MV-4-11 (cell line): ENCODE data around the gene ONECUT2.

Experiments used
- DNase-seq: peaks from one replicate; lab custom pipeline; 2025; lab: John Stamatoyannopoulos, UW

Gene ONECUT2

DNA sequence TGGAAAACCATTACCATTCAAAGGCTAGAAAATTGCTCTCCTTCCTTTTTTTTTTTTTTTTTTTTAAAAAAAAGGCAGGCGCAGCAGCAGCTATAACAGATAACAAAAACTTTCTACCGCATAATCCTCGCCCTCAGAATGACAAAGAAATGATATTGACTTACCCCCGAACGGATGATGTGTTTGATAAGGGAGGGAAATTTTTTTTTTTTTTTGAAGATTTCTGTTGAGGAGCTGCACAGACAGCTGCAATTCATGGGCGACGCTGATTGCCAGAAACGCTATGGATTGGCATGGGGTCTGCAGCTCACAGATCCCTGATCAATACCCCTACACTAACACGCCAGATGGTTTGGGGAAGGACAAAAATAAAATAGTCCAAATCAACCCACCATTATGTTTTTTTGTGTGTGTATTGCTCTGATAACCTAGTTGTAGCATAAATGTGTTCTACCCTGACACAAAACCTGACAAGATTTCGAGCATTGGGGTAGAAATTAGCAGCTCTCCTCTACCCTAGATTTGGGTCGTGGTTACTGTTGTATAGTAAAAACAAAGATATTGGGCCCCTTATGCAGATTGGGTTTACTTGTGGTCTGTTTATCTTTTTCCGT is 3.6 kb upstream of the ONECUT2 start:
- DNase-seq: no peak

DNA sequence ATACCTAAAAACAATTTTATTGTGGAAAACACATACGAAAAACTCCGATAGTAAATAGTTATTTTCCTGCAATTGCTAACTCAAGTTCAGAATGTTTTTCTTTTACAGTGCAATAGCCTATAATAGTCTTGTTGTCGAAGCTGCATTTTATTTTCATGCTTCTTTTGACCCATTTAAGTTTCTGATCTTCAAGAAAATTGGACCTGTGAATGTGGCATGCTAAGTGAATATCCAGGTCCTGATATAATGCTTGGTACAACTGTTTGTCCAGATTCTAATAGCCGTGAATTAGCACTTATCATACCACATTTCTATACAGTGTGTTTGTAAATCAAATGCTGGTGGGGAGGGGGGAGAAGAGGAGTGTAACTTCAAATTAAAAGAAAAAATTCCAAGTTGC is 3.0 kb upstream of the ONECUT2 start:
- DNase-seq: no peak

DNA sequence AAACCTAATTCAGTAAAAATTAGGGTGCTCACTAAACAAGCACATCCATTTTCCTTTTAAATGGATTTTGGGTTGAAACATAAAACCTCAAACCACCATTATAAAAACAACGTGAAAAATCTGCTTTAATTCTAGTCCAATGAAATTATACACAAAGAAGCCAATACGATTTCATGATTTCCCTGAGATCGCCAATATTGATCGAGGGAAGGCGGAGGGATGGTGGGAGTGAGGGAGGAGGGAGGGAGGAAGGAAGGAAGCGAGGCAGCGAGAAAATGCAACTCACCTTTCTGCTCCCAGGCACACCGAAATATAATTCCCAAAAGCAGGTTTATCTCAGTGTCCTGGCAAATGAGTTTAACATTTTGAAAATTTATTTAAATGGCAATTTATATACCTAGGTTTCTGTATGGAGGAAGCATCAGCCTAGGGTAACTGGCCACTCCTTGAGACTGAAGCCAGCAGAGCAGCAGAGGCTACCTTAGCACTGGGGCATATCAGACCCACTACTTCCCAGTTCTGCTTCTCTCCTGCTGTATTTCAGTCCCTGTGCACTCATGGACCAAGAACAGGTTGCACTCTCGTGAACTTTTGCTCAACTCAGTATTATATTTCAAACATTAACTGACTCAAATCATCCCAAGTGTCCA is 2.3 kb upstream of the ONECUT2 start:
- no peak for DNase-seq

DNA sequence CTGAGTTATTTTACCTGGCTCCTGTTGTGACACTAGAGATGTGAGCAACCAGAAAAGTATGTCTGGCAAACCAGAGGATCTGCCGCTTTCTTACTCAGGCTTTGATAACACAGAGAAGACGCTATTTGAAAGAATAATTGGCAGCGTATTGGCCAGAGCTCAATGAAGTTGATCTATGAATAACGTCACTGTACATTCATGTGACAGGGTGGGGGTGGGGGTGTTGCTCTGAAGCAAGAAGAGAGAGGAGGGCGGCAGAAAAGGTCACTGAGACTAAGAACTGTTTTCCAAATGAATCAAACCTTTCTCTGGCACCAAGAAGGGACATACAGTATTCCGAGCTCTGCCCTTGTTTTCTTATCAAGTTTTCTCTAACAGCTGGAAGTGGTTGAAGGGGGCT is 1.7 kb upstream of the ONECUT2 start:
- no peak for DNase-seq

DNA sequence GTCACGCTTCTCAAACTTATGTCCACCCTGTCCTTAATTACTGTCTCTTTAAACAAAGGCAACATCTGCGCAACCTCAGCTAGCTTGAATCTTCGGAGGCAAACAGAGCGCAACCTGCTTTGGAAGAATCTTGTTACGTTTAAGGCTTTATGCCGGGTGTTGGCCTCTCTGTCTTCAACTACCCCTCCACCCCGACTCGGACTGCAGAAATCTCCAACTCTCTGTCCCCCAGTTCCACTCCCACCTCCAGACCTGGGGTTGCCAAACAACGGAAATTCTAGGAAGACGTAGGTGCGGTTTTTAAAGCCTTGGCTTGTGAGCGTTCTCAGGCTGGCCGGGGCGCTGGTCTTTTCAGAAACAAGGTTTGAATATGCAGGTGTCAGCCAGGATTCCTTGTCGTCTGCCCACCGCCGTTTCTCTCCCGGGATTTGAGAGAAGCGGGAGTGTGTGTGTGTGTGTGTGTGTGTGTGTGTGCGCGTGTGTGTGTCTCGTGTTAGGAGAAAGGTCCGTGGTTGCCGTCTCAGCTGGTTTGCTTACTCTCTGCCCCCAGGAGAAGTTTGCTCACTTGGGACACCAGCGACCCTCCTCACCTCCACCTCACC is 1.1 kb upstream of the ONECUT2 start:
- DNase-seq: no peak

DNA sequence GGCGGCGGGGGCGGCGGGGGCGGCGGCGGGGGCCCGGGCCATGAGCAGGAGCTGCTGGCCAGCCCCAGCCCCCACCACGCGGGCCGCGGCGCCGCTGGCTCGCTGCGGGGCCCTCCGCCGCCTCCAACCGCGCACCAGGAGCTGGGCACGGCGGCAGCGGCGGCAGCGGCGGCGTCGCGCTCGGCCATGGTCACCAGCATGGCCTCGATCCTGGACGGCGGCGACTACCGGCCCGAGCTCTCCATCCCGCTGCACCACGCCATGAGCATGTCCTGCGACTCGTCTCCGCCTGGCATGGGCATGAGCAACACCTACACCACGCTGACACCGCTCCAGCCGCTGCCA is 644 bp downstream of the ONECUT2 start:
- DNase-seq: no peak

DNA sequence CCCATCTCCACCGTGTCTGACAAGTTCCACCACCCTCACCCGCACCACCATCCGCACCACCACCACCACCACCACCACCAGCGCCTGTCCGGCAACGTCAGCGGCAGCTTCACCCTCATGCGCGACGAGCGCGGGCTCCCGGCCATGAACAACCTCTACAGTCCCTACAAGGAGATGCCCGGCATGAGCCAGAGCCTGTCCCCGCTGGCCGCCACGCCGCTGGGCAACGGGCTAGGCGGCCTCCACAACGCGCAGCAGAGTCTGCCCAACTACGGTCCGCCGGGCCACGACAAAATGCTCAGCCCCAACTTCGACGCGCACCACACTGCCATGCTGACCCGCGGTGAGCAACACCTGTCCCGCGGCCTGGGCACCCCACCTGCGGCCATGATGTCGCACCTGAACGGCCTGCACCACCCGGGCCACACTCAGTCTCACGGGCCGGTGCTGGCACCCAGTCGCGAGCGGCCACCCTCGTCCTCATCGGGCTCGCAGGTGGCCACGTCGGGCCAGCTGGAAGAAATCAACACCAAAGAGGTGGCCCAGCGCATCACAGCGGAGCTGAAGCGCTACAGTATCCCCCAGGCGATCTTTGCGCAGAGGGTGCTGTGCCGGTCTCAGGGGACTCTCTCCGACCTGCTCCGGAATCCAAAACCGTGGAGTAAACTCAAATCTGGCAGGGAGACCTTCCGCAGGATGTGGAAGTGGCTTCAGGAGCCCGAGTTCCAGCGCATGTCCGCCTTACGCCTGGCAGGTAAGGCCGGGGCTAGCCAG is 1.2 kb downstream of the ONECUT2 start:
- DNase-seq: no peak

DNA sequence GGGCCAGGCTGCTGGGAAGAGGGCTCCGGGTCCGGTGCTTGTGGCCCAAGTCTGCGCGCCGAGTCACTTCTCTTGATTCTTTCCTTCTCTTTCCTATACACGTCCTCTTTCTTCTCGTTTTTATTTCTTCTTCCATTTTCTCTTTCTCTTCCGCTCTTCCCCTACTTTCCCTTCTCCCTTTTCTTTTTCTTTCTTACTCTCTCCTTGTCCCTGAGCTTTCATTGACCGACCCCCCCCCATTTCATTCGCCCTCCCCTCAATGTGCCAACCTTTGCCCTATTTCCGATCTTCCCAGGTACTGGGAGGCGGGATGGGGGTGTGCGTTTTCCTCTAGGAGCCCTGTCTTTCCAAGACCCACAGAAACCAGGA is 1.8 kb downstream of the ONECUT2 start:
- no peak for DNase-seq

DNA sequence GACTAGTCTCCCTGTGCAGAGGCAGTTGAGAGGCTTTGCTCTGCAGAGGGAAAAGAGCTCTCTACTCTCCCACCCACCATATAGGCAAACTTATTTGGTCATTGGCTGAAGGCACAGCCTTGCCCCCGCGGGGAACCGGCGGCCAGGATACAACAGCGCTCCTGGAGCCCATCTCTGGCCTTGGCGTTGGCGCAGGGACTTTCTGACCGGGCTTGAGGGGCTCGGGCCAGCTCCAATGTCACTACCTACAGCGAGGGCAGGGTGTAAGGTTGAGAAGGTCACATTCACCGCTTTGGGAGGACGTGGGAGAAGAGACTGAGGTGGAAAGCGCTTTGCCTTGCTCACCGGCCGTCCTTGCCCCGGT is 2.2 kb downstream of the ONECUT2 start:
- no peak for DNase-seq

DNA sequence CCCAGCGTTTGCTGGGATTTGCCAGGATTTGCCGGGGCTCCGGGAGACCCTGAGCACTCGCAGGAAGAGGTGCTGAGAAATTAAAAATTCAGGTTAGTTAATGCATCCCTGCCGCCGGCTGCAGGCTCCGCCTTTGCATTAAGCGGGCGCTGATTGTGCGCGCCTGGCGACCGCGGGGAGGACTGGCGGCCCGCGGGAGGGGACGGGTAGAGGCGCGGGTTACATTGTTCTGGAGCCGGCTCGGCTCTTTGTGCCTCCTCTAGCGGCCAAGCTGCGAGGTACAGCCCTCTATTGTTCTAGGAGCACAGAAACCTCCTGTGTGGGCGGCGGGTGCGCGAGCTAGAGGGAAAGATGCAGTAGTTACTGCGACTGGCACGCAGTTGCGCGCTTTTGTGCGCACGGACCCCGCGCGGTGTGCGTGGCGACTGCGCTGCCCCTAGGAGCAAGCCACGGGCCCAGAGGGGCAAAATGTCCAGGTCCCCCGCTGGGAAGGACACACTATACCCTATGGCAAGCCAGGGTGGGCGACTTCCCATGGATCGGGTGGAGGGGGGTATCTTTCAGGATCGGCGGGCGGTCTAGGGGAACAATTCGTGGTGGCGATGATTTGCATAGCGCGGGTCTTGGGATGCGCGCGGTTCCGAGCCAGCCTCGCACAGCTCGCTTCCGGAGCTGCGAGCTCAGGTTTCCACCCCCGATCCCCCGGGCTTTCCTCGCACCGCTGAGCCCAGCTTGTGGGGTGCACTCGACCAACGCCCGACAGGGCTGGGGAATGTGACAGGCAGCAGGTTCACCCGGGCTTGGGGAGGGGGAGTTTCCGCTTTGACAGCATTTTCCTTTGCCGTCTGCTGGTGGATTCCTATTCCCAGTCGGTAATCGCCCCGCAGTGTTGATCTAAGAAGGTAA is 2.8 kb downstream of the ONECUT2 start:
- peak; percentile 83 for DNase-seq

DNA sequence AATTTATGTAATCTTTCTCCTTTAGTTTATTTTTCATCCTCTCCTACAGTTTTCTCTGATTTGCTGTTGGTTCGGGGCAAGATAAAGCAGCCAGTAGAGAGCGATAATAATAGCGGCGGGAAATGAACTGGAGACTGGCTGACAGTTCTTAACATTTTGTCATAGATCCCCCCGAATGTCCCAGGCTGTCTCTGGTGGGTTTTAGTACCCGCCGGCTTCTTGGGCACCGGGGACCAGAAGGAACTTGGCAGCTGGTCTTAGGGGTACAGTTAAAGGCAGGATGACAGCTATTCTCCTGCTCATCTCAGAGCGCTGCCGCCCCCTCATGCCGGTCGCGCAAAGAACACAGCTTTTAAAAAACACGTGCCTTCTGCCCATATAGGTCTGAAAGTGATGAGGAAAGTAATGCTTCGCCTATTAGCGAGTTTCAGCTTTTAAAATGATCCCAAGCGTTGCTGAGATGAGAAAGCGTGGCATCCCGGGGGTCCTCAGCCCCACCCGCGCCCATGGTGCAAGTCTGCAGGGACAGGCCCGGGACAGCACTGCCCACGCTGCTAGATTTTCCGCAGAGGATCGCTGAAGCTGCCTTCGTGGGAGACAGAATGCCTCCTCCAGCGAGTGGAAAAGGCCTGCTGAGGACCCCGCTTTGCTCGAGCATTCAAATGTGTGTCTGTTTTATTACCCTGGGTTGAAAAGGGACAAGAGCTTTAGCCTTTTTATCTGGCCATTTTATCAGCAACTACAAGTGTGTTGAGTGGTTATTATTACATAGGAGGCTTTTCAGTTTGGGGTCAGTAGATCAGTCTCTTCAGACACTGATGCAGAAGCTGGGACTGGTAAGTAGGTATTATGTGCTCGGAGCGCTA is 3.8 kb downstream of the ONECUT2 start:
- DNase-seq: peak; percentile 57

DNA sequence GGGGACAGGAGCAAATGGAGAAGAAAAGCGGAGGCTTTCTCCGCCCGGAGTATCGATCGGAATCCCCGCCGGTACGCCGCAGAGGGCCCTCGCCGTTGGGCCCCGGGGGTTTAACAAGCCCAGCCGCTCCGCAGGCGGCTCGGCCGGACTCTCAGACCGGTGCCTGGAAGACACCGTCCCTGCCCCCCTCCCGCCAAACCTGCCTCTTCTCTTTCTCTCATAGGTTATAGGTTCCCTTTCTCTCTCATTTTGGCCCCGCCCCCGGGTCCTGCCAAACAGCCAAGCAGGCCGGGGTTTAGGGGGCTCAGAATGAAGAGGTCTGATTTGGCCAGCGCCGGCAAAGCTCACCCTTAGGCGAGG is 4.4 kb downstream of the ONECUT2 start:
- DNase-seq: no peak

DNA sequence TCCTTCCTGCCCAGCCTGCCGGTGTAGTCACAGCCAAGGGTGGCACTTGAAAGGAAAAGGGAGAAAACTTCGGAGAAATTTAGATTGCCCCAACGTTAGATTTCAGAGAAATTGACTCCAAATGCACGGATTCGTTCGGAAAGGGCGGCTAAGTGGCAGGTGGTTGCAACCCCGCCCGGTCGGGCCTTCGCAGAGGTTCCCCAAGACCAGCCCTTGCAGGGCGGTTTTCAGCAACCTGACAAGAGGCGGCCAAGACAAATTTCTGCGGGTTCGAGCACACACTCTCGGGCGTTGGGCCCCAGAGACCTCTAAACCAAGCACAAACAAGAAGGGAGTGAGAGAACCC is 4.8 kb downstream of the ONECUT2 start:
- no peak for DNase-seq

DNA sequence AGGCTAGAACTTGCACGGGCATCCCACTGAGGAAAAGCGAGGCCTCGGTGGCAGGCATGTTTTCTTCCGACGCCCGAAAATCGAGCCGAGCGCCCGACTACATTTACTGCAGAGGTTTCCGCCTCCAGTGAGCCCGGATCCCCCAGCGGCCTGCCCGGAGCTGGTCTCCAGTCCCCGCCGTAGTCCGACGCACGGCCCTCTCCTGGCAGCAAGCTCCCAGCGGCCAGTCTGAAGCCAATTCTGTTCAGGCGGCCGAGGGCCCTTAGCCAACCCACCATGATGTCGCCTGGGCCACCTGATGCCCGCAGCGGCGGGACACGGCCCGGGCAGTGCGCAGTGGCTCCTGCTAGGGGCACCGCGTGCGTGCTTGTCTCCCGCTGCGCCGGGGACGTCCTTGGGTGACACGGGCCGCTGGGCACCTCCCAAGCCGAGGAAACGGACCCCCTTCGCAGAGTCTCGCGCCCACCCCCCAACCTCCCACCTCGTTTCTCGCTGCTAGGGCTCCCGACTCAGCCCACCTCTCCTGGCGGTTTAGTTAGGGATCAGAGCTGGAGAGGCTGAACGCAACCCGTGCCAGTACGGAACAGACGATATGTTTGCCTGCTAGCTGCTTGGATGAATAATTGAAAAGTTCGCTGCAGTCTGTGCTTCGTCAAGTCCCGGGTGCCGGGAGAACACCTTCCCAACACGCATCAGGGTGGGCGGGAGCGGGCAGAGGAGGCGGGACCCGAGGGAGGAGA is 5.3 kb downstream of the ONECUT2 start:
- DNase-seq: no peak

DNA sequence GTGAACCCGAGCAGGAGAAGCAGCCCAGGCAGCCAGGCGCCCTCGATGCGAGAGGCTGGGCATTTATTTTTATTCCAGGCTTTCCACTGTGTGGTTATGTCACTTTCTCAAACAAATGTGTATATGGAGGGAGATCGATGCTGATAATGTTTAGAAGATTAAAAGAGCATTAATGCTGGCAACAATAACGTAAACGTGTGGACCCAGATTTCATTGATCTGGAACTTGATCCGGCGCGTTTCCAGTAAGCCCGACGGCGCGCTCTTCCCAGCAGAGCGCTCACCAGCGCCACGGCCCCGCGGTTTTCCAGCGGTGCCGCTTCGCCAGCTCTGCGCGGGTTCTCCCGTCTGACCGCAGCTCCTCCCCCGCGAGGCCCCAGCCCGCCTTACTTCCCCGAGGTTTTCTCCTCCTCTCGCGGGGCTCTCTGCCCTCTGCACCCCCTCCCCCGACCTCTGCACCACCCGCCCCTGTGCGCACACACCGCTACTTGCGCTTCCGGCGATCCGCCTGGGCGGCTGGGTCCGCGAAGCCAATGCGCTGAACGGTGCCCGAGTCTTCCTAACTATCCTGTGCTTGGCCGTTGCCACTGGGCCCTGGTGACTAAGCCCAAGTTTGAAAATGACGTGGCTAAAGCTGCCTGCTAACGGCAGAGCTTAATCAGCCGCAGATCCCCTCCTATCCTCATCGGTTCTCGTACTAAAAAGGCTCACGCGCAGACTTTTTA is 6.1 kb downstream of the ONECUT2 start:
- peak; percentile 78 for DNase-seq

DNA sequence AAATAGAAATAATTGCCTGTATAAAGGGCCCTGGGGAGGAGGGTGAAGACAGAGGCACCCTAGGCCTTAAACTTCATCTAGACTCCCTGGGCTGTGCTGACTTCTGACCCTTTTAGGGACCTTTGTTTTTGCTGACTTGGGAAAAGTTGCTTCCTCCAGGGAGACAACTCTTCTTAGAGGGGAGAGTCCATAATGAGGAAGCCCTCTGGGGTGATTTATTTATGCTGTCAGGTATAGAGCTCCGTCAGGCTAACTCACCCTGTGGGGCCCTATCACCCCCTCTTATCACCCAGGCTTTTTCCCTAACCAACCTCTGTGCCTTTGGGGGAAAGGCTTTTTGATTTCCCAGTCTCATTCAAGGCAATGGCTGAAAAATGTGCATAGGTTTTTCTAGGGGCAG is 8.1 kb downstream of the ONECUT2 start:
- no peak for DNase-seq

DNA sequence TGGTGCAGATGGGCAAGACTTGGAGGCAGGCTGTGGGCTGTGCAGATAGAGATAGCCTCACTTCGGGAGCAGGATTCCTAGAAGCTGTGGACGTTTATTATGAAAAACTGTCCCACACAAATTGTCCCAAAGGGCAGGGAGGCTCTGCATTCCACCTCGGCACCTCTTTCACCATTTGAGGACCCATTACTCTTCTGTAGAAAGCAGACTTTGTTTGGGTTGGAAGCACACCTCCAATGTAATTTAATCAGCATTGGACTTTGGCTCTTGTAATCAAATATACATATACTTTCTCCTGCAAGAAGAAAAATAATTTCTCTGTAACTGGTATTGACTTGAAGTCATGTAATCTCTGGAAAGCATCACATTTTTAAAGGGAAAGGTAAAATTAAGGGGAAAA is 8.5 kb downstream of the ONECUT2 start:
- DNase-seq: no peak

DNA sequence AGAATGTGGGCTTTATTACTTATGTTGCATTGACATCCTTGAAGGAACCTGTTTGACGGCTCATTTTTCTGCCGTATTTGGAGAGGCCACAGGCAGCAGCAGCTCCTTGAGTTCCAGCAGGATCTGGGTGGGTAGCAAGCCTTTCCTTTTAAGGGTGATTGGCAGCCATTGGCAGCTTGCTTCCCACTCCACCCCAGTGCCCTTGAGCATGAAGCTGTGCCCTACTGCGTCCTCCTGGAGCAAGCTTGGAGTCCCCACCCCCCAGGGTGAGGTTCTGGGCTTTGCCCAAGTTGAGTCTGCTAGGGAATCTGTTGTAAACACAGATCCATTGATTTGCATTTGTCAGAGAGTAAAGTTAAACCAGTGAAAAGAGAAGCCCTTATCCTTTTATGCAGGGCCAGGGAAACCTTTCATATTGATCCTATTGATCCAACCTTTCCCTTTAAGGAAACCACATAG is 9.2 kb downstream of the ONECUT2 start:
- no peak for DNase-seq

DNA sequence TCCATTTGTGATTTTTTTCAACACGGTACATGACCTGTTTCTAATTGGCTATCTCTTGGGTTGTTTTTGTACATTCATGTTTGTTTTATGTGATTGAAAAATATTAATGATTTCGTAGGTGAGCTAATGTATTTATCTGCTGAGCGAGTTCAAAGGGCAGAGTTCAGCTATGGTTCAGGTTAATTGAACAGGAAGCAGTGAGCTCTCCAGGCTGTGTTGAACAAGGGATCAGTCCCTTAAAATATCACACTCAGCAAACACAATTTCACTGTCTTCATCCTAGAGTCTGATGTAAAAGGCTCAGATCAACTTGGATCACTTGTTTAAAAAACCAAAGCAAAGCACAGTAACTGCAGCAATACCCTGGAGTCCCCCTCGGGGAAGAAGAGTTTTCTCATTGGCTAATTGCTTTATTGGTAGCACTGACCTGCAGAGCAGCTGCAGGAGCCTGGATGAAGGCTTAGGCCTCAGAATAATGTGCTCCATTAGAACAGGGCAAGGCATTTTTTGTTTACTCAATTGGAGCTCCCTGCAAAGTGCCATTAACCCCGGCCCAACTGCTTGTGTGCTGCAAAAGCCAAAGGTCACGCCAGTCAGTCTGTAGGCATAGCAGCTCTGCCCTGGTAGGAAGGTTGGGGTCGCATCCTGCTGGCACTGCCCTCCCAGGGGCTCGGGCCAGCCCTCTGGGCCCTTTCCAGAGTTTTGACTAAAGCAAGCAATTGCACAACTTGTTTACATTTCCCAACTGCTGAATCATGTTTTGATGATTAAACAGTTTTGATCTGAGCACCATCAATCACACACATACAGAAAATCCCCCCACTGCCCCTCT is 10.5 kb downstream of the ONECUT2 start:
- no peak for DNase-seq
